Panc1 (cell line): ENCODE measurements around the gene P2RY13.

Source experiments
- CTCF ChIP-seq: fragments of 450-650 bp; IDR thresholded peaks from 2 replicates; pipeline ENCODE4 v1.5.1; 2017; ENCODE audit warnings: mild to moderate bottlenecking
- POLR2AphosphoS5 ChIP-seq: IDR thresholded peaks from 2 replicates; pipeline ENCODE4 v1.6.1; 2012; ENCODE audit warnings: mild to moderate bottlenecking, low read depth, low read length, moderate library complexity
- SIN3A ChIP-seq: IDR thresholded peaks from 2 replicates; pipeline ENCODE4 v1.6.1; 2012; ENCODE audit warnings: low read depth, mild to moderate bottlenecking, low read length, moderate library complexity, borderline replicate concordance; ENCODE audit not compliant: insufficient read depth

GRCh38 chr3:151282921-151283320 is 46.4 kb downstream of the P2RY13 start:
- TF ChIP-seq CTCF: peak; percentile 71; the same call in 1 of the 2 replicates
- no peak for TF ChIP-seq POLR2AphosphoS5
- no peak for TF ChIP-seq SIN3A
